Stimulated activated CD8-positive, alpha-beta memory T cell treated with anti-CD3 and anti-CD28 coated beads, Interleukin-7, amount 100 ng/mL, for 48 hours (primary cell): ENCODE results near the gene TMEM31.

Experiments used
- DNase-seq, 2 donors: peaks; one replicate each; pipeline ENCODE4 v3.0.0-alpha.2; 2020; ENCODE audit warnings: low read depth in 1 of 2; ENCODE audit errors: extremely low read depth in 1 of 2

TMEM31 gene

DNA sequence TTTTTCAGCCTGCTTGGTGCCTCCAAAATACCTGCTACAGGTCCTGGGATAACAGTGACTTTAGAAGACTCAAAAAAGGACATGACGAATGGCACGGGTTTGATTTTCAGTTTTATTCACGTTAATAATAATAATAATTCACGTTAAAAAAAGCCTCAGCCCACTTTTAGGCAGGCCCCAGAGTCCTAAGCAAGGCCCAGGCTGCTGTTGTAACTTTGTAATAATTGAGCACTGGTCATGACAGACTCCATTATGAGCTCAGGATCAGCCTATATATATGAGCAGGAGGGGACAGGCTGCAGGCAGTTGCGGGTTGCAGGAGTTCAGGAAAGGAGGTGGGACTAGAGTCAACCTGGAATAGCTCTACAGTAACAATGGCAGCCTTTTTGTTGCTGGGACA is at the start of gene TMEM31:
Gene TMEM31, plus strand, starts transcription at position 301 of the 400 bp plus-strand sequence. CDS start 1,350 bp downstream, outside the sequence.
- DNase-seq = no peak

- no peak for DNase-seq
Measured at GRCh38 chrX:103663981-103664762, 46.5 kb upstream of the TMEM31 start.

DNA sequence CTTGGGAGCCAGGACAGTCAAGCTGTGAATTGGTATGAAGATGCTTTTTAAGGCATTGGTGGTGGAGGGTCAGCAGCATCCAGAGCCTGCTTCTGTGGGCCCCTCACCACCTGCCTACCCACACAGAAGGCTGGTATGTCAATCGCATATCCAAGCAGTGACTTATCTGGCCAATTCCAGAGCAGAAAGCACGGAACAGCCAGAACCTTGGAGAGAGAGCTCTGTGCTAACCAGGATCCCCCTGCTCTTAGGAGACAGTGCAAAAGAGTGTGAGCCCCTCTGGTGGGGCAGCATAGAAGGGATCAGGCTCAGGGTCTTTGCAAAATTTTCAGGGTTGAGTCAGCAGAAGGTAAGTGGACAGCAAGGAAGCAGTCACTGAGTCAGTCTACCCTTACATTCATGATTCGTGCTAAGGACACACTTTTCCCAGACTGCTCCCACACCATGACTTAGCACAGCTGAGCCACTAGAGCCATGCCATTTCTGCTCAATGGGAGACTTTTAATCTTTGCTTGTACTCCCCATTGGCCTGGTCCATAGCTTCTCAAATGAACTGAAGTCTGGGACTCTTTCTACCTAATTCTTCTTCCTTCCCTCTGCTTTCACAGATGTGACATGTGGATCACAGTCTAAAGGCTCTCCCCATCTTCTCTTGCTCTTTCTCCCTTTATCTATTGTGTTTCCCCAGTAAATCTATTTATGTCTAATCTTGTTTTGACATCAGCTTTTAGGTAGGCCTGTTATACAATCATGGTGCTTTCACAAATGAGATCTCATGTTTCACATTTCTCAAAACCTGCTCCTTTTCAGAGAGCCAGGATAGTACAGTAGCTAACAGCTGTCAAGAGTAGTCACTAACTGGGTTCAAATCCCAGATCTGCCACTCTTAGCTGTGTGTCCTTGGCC is 44.3 kb upstream of the TMEM31 start:
- DNase-seq = no peak

GRCh38 chrX:103669745-103670144 is 41.0 kb upstream of the TMEM31 start:
- no peak for DNase-seq

DNA sequence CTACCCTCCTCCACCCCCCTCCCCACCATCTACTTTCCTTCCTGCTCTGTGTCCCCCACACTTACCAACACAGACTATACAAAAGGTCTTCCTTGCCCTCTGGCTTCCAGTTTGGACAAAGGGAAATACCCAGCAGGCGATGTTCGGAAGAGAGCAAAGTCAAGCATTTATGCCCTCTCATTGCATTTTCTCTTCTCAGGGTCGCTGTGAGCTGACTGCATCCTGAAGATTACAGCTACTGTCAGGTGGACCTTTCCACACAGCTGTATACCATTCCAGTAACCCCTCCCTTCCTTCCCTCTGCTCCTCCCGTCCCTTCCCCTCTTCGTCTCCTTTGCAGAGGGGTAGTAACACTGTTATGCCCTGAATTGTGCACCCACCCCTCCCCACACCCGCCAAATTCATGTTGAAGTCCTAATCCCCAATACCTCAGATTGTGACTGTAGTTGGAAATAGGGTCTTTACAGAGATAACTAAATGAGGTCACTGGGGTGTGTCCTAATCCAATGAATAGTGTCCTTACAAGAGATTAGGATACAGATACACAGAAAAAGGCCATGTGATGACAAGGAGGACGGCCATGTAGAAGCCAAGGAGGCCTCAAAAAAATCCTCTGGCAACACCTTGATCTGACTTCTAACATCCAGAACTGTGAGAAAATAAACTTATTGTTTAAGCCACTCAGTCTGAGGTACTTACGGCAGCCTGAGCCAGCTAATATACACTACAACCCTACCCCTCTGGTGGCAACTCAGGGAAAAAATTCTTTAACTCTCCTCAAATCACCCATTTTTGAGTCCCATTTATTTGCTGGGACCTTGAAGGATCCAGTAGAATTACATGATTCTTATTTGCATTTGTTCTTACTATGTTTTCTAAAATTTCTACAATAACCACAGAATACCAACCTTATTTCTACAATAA is 35.9 kb upstream of the TMEM31 start:
- DNase-seq = no peak

DNA sequence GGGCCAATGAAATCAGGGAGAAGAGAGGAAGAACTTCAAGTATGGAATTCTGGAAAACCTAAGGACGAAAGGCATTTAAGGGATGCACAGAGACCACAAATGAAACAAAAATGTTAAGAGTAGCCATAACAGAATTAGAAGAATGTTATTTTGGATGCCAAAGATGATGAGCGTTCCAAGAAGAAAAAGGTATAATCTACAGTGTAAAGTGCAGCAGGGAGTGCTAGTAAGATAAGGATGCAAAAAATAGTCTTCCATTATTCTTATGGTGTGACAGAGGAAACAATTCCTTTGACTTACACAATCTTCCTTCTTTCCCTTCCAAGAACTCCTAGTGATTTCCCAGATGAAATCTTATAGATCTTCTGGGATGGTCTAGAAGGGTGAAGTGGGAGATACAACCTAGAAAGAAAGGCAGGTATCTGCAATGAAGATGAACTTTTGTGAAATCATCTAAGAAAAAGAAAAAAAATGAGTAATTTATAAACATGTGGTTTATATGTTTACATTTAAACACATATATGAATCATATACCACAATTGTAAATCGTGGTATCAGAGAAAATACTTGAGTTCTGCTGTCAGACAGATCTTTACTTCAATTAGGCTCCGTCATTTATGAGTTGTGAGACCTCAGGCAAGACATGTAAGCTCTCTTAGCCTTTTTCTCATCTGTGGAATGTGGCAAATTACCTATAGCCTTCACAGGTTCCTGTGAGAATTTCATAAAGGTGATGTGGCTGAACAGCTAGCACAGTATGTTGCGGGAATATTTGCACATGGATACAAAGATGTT is 32.3 kb upstream of the TMEM31 start:
- no peak for DNase-seq

GRCh38 chrX:103681443-103681842 is 29.3 kb upstream of the TMEM31 start:
- DNase-seq = no peak

DNA sequence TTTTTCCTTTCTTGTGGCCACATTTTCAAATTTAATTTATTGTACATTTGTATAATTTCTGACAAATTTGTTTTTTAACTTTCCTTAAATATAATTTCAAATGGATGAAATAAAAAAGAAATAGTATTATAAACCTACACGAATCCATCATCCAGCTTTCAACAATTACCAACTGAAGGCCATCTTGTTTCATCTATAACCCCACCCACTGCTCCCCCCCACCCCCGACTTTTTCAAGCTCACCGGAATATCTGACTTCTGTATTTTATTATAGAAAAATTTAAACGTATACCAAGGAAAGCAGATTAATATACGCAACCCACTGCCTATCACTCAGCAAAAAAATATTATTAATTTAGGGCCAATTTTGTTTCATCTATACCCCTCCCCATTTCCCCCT is 25.3 kb upstream of the TMEM31 start:
- no peak for DNase-seq

DNA sequence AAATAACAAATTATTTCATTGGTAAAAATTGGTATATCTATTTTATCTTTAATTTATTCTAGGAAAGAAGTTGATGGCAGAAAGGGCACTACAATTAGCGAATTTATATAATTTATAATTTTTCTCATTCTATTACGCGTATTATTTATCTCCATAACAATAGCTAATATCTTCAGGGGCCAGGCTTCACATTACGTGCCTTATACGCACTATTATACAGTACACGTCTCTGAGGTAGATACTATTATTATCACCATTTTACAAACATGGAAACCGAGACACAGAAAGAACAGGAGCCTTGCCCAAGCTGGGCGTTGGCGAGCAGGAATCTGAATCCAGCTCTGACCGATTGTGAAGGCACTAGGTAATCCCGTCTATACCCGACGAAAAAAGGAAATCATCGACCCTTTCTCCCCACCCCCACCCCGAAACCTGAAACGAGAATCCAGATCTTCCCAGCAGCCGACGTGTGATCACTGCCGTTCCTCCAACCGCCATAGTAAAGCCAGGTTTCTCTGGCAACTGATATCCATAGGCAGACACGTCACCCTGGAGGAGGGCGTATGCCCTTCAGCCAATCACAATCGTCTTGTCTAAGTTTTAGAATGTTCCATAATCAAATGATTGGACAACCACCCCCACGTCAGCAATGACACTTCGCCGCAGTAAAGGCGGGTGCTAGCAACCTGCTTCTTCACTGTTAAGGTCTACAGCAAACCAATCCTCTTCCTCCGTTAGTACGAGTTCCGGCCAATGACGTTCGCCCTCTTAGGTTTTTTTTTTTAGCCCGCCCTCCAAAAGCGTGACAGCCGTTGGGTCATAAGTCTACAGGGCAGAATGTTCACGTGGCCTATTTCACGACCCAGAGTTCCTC is 24.3 kb upstream of the TMEM31 start, which contains the start of gene MORF4L2:
Gene MORF4L2, minus strand, starts transcription at position 501 of the 874 bp plus-strand sequence. CDS start 9,672 bp downstream, outside the sequence.
- peak; percentile 53 to 88 for DNase-seq

DNA sequence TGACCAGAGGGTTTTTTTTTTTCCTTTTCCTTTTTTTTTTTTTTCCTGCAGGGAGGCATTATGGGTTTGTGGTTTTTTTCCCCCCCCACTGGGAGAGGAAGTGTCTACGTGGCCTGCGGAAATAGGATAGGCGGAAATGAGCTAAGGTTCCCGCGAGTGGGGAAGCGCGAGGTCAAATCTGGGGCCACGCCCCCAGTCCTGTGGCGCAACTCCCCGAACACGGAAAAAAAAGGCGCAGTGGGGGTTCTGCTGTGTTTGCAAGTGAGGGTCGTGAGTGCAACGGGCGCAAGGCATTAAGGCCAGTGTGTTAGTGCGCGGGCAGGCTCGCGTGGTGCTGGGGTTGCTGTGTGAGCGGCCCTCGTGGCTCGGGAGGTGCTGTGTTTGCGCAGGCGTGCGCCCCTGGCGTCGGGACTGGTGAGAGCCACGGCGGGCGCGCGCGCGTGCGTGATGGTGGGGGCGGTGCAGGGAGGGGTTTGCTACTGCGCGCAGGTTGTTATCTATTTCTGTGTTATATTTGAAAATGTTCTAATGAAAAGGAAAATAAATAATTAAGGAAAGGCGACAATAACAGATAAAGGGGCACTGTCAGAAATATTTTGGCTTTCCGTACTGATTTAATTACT is 23.5 kb upstream of the TMEM31 start:
- DNase-seq = peak; percentile 62 to 72

DNA sequence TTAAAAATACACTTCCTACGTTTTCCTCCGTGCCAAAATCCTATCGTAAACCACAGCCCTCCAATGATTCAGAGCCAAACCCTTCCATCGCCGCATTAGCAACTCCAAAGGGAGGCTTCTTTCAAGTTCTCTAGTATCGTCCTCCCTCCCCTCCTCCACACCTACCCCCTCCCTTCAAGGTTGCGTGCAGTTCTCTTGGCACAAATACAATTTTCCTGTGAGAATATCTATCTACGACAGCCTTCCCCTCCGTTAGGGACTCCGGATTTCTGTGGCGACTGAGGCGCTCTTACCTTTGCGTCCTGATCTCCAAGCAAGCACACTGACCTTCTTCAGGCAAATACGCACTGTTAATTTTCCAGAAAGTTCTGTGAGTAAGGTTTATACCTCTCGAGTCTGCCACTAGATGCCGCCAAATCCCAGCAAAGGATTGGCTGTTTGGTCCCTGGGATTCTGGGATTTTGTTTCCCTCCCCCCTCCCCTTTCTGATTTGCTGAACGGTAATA is 23.0 kb upstream of the TMEM31 start:
- no peak for DNase-seq

GRCh38 chrX:103688946-103689345 is 21.8 kb upstream of the TMEM31 start:
- no peak for DNase-seq

DNA sequence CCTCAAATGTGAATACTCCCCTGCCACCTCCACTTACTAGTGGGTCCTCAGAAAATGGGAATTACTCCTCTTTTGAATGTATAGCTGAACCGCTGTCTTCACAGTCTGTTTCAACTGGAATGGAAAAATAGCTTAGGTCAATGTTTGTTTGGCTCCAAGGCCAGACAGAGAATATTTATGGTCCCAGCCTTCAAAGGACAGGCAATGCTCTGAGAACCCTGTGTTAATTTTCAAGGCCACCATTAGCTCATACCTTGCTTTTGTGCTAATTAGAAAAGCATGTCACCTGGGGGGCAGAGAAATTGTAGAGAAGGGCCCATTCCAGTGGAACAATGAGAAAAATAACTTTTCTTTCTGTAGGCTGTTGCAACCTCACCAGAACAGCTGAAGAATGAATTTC is 19.6 kb upstream of the TMEM31 start:
- no peak for DNase-seq

GRCh38 chrX:103697687-103698086 is 13.0 kb upstream of the TMEM31 start:
- DNase-seq = no peak

- no peak for DNase-seq
Measured at GRCh38 chrX:103699243-103699642, 11.5 kb upstream of the TMEM31 start.

- no peak for DNase-seq
Measured at GRCh38 chrX:103704863-103705262, 5.8 kb upstream of the TMEM31 start.

DNA sequence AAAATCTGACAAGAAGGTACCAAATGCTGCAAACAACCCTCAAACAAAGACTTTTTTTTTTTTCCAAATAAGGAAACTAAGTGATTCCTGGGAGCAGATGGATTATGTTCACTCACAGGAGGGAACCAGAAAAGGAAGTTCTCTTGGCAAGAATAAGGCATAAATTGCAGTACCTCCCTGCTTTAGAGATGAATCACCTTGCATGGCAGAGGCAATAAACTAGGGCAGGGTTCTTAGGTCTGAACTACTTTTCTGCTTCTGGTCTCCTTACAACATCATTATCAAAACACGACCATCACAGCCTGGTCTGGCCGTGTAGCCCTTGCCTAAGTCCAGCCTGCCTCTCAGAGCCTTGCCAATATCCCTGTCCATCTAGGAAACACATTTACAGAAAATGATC is 6.3 kb downstream of the TMEM31 start:
- DNase-seq = no peak

DNA sequence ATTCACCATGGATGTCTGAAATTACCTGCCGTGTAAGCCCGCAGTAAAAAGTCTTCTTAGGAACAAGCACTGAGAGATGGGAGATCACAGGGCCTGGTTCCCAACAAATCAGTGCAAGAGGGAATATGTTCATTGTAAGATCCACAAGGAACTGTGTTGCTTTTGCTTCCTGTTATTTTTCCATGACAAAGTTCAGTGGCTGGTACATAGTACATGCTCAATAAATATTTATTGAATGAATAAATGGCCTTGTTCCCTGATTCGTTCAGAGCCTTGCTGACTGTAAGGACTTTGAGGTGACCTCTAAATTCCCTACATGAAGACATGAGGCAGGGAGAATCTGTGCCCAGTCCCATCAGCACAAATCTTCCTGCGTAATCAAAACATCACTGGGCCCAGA is 7.4 kb downstream of the TMEM31 start:
- no peak for DNase-seq
